KOPT-K1 (cell line): Measurements from ENCODE around the gene FAM193B.

Experiments
- H3K27ac ChIP-seq: fragments of 200-600 bp; sonication (generic); 2 replicates; pipeline ENCODE4 v1.5.1; 2016; ENCODE audit warnings: antibody characterized with exemption, mild to moderate bottlenecking, low read depth, low read length; ENCODE audit not compliant: poor library complexity, severe bottlenecking
- H3K36me3 ChIP-seq: fragments of 200-600 bp; sonication (generic); 2 replicates; pipeline ENCODE4 v1.5.1; 2017; ENCODE audit warnings: antibody characterized with exemption, mild to moderate bottlenecking, low read length, moderate library complexity; ENCODE audit not compliant: insufficient read depth
- H3K9me3 ChIP-seq: fragments of 200-600 bp; sonication (generic); 2 replicates; pipeline ENCODE4 v1.5.1; 2017; ENCODE audit warnings: antibody characterized with exemption, low read length, mild to moderate bottlenecking; ENCODE audit not compliant: insufficient read depth, poor library complexity, severe bottlenecking

FAM193B gene

DNA sequence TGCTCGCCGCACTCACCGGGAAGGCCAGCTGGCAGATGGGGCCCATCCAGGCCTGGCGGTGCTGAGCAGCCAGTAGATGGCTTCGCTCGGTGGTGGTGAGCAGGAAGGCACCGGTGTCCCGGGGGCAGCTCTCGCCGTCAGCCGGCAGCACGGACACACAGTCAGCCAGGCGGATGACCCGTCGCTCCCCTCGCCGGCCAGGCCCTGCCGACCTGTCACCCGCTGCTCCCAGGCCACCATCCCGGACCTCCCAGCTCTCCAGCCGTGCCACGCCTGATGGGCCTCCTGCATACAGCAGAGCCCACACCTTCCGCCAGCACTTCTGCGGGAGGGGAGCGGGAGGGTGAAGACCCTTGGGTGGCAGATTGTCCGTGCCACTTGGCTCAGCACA is 46.1 kb downstream of the FAM193B start:
- no peaks in the 10 kb centered on the region for H3K9me3 ChIP-seq
- no peak overlapping the region for H3K27ac ChIP-seq
- H3K36me3 ChIP-seq: peaks cover 51% of the 10 kb centered on the region

DNA sequence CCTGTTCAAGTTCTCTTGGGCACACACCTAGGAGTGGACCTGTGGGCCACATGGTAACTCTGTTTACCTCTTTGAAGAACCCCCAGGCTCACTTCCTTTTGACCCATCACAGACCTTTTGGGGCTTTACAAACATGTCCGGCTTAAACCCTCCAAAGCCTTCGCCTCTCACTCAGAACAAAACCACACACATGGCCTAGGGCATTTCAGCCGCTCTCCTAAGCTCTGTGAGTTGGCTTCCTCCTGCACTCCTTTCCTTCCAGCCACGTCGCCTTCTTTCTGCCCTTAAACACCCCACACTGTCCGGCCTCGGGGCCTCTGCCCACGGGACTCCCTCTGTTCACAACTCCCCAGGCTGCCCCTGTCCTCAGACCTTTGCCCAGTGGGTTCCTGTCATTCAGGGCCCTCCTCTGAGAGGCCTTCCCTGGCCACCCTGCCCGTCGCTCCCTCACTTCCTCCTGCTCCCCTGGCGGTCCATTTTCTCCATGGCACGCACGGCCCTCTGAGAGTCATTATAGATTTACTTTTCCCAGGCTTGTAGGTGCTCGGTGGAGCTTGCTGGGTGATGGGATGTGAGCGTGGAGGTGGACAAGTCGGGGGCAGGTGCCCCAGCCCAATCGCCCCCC is 46.7 kb downstream of the FAM193B start:
- Histone ChIP-seq H3K36me3 (peaks cover 46% of the 10 kb centered on the region), H3K9me3 (no peaks in the 10 kb centered on the region), H3K27ac (no peak overlapping the region)

DNA sequence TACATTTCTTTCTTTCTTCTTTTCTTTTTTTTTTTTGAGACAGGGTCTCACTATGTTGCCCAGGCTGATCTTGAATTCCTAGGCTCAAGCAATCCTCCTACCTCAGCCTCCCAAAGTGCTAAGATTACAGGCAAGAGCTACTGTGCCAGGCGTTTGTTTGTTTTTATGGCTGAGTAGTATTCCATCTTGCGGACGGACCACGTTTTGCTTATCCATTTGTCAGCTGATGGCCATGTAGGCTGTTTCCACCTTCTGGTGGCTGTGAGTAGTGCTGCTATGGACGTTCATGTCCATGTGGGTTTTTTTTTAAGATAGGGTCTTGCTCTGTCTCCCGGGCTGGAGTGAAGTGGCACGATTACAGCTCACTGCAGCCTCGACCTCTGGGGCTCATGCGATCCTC is 47.2 kb downstream of the FAM193B start:
- Histone ChIP-seq H3K36me3 (peaks cover 40% of the 10 kb centered on the region), H3K9me3 (no peaks in the 10 kb centered on the region), H3K27ac (no peak overlapping the region)

DNA sequence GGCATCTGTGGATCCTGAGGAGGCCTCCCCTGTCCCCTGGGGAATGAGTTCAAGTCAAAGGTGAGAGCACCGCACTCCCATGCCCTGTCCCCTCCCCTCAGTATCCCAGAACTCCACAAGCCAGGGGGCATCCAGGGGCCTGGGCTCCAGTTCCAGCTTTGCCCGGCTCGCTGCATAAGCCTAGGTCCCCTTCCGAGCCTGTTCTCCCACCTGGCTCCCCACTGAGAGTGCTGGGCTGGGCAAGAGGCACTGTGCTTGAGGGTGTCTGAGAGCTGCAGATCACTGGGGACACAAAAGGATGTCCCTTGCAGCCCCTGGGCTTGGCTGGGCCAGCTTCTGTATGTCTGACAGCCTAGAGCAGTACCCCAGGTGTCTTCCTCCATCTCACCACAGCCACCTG is 49.3 kb downstream of the FAM193B start:
- no peak overlapping the region for H3K27ac ChIP-seq
- H3K36me3 ChIP-seq: peaks cover 20% of the 10 kb centered on the region; the same call in 1 of the 2 replicates
- no peaks in the 10 kb centered on the region for H3K9me3 ChIP-seq

DNA sequence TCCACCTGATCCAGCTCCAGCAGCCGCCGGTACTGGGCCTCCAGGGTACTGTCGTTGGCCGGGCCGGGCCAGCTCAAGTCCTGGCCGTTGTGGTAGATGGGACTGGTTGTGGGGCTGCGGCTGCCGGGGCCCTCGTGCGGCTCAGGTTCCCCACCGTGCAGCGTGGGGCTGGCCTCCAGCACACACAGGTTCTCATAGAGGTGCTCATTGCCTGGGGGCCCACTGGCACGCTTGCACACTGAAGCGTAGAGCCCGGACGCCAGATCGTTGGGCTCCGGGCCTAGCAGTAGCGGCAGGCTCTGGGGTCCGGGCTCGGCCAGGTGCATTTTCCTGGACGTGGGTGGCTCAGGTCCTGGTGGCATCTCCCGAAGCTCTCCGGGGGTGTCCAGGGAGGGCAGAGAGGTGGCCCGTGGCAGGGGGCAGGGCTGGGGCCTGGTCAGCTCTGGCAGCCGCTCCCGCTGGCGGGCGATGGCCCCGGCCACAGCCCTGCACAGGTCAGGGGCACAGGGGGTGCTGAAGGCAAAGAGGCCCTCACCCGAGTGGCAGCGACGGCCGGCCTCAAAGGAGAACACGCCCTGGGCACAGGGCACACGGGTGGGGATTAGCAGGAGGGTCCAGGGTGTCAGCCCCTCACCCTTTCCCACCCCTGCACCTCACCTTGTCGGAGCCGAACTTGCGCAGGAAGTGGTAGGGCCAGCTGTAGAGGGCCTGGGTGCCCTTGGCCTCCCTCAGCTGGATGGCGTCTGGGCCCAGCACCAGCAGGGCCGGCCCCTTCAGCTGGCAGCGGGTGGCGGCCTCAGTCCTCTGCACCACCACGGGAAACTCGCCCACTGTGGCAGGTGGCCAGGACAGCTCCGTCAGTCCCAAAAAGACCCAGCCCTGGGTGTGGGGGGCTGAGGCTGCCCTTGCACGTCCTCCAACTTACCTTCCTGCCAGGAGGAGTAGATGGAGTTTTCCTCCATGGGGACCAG is 50.0 kb downstream of the FAM193B start:
- Histone ChIP-seq H3K9me3 (no peaks in the 10 kb centered on the region), H3K36me3 (peaks cover 13% of the 10 kb centered on the region; the same call in 1 of the 2 replicates), H3K27ac (no peak overlapping the region)

DNA sequence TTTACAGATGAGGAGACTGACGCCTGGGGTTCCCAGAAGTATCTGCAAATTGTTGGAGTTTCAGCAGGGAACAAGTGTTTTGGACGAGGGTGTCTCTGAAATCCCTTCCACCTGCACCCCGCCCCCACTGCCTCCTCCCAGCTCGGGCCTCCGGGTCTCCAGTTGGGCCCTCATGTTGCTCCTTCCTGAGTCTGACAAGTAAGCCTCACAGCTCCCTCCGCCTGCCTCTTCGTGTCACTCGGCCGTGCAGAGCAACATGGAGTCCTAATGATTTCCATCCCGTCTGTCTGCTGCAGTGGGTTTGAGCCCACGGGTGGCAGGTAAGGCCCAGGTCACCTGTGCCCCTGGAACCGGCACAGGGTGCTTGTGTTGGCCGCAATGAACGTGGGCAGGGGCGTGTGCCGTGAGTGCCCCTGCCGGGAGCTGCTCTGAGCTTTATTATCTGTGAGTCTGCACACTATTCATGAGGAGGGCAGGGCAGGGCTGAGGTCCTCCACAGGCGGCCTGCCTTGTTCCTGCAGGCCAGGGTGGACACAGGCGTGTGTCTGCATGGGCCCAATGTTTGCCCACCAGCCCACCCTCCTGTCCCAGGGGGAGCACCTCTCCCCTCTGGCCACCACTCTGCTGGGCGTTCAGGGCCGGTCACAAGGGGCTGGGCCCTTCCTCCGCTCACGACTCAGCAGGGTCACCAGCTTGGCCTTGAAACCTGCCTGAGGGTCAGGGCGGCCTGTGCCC is 50.8 kb downstream of the FAM193B start:
- Histone ChIP-seq H3K36me3 (peaks cover 8% of the 10 kb centered on the region; the same call in 1 of the 2 replicates), H3K27ac (no peak overlapping the region), H3K9me3 (no peaks in the 10 kb centered on the region)

DNA sequence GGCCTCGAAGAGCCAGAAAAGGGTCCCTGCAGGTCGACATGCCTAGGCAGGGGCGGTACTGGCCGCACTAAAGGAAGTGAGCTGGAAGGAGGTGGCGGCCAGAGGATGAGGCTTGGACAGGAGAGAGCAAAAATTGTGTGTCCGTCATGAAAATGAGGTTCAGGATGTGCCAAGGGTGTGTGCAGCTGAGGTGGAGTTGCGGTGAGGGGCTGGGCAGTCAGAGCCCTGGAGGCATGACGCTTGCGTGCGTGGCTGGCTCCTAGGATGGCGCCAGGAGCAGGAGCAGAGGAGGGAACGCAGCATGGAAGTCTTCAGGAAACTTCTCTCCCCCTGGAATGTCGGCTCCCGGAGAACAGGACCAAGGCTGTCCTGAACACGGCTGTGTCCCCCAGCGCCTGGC is 51.5 kb downstream of the FAM193B start:
- Histone ChIP-seq H3K27ac (no peak overlapping the region), H3K9me3 (no peaks in the 10 kb centered on the region), H3K36me3 (peaks cover 3% of the 10 kb centered on the region; the same call in 1 of the 2 replicates)

DNA sequence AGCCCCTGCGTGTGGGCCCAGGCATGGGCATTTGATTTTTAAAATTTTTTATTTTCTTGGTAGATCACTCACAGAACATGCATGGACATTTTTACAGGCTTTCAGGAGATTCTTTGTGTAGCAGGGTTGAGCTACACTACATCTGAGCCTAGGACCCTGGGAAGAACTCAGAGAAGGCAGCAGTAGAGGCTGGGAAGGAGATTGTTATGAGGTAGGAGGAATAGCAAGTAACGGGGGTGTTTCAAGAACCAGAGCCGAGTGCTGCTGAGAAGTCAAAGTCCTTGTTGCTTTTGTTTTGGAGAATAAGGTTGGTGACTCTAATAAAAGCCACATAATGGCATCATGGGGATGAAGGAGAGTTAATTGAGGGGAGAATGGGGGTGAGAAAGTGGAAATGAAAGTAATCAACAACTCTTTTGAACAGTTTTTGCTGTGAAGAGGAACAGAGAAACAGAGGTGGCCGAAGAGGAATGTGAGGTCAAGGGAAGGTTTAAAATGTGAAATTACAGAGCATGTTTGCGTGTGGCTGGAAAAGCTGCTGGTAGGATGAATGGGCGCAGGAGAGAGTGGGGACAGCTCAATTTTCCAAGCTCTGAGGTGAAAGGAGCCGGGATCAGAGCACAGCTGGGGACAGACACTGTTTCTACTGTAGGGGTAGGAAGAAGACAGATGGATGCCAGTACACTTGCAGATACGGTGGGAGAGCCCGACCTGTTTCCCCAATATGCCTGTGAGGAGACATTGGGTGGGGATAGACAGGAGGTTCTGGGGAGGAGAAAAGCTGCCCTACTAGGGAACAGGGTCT is 52.3 kb downstream of the FAM193B start:
- H3K27ac ChIP-seq: no peak overlapping the region
- no peaks in the 10 kb centered on the region; the same call in 1 of the 2 replicates for H3K36me3 ChIP-seq
- no peaks in the 10 kb centered on the region for H3K9me3 ChIP-seq

DNA sequence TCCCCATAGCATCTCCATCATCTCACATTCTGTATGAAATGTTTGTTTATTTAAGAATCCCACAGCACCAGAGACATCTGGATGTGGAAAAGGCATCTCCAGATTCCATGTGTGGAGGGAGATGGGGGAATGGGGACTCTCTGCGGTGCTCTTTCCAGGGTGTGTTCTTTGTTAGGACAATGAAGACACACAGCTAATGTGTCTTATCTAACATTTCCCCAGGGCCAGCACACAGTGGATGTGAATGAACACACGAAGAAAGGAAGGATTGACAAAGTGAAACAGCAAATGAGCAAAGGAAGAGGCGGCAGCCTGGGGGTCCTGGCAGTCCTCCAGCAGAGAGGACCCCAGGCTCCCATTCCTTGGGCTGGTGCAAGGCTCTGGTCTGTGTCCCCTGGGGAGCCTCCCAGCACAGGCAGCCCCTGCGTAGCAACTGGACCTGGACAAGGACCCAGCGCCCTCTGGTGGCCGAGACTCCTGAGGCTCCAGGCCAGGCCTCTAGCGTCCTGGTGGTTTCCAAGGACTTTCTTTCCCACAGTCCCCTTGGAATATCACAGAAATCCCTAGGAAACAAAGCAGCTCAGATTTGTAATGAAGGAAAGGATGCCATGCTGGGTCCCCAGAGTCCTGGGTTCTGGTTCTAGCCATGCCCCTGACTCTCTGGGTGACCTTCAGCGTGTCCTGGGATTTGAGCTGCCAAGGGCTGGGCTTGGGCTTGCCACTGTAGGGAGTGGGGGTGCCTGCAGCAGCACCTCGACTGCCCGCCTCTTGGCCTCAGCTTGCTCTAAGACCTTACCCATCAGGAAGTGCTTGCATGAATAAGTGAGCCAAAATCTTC is 53.5 kb downstream of the FAM193B start:
- H3K36me3 ChIP-seq: no peaks in the 10 kb centered on the region; the same call in 1 of the 2 replicates
- no peak overlapping the region for H3K27ac ChIP-seq
- no peaks in the 10 kb centered on the region for H3K9me3 ChIP-seq

DNA sequence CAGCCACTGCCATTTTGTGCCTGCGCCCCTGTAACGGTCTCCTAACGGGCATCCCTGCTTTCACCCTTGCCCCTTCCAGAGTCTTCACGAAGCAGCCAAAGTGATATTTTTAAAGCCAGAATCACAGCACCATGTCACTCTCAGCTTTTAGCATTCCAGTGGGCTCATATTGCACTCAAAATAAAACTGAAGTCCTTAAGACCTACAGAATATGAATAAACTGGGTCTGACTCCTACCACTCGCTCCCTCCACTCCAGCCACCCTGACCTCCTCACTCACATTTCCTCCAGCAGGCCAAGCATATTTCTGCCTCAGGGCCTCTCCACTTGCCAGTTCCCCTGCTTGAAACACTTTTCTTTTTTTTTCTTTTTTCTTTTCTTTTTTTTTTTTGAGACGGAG is 54.5 kb downstream of the FAM193B start:
- H3K9me3 ChIP-seq: no peaks in the 10 kb centered on the region
- H3K36me3 ChIP-seq: no peaks in the 10 kb centered on the region; the same call in 1 of the 2 replicates
- H3K27ac ChIP-seq: no peak overlapping the region

DNA sequence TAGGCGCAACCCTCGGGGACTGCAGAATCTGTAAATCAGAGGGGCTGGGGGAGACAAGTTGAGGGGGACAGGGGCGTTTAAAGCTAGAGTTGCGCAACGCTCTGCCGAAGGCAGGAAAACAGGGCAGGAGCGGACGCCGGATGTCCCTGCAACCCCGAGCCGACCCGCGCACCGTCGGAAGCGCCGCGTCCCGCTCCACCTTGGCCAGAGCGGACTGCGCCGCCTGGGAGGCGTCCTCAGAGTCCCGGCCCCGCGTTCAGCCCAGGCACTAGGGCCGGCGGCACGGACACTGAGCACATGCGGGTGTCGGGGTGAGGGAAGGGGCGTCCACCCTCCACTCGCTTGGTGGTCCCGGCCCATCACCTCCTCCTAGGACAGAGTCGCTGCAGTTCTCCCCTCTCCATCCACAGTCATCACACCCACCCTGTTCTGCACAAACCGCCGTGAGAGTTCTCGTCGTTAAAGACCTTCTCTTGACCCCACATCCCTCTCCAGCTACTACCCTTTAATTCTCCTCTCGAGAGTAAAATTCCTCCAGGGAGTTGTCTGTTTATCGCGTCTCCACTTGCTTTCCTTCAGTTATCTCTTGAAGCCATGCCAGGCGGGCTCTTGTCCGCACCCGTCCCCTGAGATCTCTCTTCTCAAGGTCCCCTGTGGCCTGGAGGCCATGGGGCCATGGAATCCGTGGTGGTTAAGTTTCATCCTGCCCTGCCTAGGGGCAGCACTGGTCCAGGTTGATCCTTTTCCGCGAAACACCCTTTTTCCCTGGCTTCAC is 56.2 kb downstream of the FAM193B start:
- Histone ChIP-seq H3K27ac (no peak overlapping the region), H3K9me3 (no peaks in the 10 kb centered on the region), H3K36me3 (no peaks in the 10 kb centered on the region)

DNA sequence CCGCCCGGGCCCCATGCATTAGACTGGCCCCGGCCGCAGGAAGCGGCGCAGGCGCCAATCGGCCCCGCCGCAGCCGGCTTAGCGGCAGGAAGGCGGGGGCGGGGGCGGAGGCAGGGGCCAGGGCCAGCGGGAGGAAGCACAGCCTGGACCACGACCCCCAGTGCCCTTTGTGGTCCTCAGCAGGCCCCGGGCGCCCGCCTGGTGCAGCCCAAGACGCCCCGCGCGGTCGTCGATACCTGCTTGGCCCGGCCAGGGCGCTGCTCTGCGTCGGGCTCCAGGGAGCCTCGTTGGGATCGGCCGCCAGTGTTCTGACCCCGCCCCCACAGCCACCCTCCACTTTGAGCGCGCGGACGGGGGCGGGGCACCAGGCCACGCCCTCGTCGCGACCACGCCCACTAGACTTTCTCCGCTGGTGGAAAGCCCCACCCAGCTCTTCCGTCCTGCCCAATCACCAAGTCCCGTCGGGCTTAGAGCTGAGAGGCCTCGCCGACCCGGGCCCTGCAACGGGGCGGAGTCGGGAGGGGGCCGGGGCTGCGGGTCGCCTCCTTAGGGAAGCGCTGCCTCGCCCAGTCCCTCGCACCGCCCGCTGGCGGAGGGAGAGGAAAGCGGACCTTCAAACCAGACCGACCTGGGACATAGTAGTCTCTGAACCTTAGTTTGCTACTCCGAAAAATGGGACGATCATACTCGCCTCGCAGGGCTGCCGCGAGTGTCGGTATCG is 56.9 kb downstream of the FAM193B start, which contains the start of gene PDLIM7:
PDLIM7 (minus strand) TSS at position 313 of the 721 bp plus-strand sequence. CDS start 1,092 bp downstream, outside the sequence.
- Histone ChIP-seq H3K9me3 (no peaks in the 10 kb centered on the region), H3K27ac (peak within 1 kb of the TSS; percentile 53), H3K36me3 (no peaks in the 10 kb centered on the region)
